Measurements from ENCODE around the gene SPAAR.

Gene SPAAR

DNA sequence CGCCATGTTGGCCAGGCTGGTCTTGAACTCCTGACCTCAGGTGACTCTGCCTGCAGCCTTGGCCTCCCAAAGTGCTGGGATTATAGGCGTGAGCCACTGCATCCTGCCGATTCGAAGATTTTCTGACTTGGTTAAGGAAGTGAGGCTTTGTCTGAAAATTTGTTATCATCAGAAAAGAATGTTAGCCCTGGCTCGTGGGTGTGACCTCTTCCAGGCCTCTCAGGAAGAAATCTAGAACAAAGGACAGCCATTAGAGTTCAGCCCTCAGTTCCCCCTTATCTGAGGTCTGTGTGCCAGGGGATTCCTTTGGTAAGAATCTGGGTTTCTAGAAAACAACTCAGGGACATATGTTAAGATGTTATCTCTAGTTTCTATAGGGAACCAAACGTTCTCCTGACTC is 42.4 kb downstream of the SPAAR start:
- peak; percentile 76 for DNase-seq

- no peak for DNase-seq
These were observed 43.4 kb downstream of the SPAAR start for GRCh38 chr9:35952526-35953191.

DNA sequence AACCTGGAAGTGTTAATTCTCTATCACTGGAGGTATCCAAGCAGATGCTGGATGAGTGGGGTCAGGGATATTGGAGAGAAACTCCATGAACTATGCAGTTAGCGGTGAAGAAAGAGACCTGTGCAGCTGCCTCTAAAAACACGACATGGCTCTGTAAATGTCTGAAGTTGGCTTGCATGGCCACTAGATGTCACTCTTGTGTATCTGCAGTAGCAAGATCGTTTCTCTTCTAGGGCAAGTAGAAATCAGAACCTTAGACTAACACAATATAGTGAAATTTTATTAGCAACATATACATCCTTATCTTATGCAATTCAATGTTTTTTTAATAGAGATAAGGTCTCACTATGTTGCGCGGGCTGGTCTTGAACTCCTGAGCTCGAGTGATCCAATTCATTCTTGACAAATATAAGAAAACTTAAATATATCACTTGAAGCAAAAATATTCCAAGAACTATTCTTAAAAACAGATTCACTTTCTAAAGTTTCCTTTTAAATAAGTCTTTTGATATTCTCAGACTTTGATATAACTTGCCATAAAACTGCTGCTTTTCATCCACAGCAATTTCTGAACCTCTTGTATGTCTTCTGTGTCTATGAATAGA is 45.8 kb downstream of the SPAAR start:
- peak; percentile 78 for DNase-seq

DNA sequence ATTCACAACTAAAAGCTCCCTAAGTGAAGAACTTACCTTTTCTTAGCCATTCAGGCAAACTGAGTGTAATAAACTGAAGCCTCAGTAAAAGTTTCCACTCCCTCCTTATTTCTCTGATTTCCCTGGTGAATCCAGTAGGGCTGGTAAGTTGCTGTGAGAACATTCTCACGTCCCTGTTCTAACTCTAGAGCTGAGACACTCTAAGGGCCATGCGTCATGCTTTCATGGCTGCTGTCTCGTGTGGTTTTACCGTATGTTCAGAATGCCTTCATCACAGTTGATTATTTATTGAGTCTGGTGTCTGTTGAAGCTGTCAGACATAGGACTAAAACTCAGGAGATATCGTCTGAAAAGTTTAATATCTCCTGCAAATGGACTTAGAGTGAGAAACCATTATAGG is 47.4 kb downstream of the SPAAR start:
- no peak for DNase-seq

- DNase-seq = no peak
These were observed 49.0 kb downstream of the SPAAR start, which contains the start of gene OR2S2 for GRCh38 chr9:35958104-35958837. OR2S2 (minus strand) TSS chr9:35958154; CDS start chr9:35958098, 56 bp downstream.

DNA sequence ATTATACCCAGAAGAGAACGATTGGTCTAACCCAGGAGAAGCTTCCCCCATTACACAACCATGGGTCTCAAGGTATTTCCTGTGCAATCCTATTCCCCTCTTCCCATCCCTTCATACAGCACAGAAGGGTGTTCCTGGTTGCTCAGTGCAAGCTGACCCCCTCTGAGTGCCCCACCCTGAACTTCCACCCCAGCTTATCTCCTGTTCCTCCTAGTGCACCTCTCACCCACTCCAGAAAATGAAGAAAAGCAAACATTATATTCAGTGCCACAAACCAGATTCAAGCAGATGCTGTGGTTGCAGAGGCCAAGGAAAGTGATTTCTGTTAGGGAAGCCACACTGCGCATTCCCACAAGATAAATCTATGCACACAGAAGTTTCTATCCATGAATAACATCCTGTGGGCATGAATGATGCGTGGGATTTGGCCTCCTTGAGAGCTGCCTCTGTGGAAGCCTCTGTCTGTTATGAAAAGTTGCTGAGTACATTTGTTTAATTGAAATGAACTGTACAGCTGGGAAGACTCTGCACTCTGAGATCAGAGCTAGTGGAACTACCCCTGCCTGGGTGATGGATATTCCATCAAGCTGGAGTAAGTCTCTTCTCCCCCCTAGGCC is 50.9 kb downstream of the SPAAR start:
- no peak for DNase-seq

Measured in HCEC 1CT (cell line).